Vagina (tissue), 2 donors: Measurements from ENCODE around the gene INO80D.

Source experiments
- CTCF ChIP-seq, 3 experiments: fragments of 450-650 bp in 2 of 3; fragments of 200-600 bp in 1 of 3; sonication (generic) in 1 of 3; IDR thresholded peaks; one replicate each; pipeline ENCODE4 v1.5.1; 2017 to 2019; ENCODE audit warnings: antibody characterized with exemption in 3 of 3, mild to moderate bottlenecking in 2 of 3, moderate library complexity in 2 of 3
- POLR2A ChIP-seq, 2 donors: fragments of 450-650 bp; IDR thresholded peaks; one replicate each; pipeline ENCODE4 v1.6.1; 2017; ENCODE audit warnings: antibody characterized with exemption in 2 of 2, mild to moderate bottlenecking in 2 of 2, moderate library complexity in 2 of 2
- POLR2AphosphoS5 ChIP-seq, 2 donors: sonication (generic); formaldehyde crosslinking; IDR thresholded peaks; one replicate each; pipeline ENCODE4 v1.9.0; 2017; ENCODE audit warnings: antibody characterized with exemption in 2 of 2, mild to moderate bottlenecking in 2 of 2, low read depth in 1 of 2; ENCODE audit not compliant: insufficient read depth in 1 of 2

- no peak for TF ChIP-seq CTCF (IDR thresholded peaks at IDR 0.05)
- TF ChIP-seq POLR2AphosphoS5 (IDR thresholded peaks at IDR 0.05; ENCODE audit: insufficient read depth in 1 of 2, low read depth in 1 of 2), result no peak
- no peak for TF ChIP-seq POLR2A (IDR thresholded peaks at IDR 0.05)
These were observed 54.7 kb downstream of the INO80D start for GRCh38 chr2:206031162-206031784.
